Epithelial cell of proximal tubule (primary cell): ENCODE data around the gene CSTF1. TPM values are rescaled to one million over a fixed set of nuclear protein-coding genes. Genes with fewer than 3 reads are reported as not detected.

Experiments used
- DNase-seq: peaks from one replicate; pipeline ENCODE4 v3.0.0-alpha.2; 2011; ENCODE audit warnings: low read depth
- H3K4me3 ChIP-seq: 2 replicates; pipeline ENCODE4 v1.5.1; 2011; ENCODE audit warnings: low read depth, mild to moderate bottlenecking, low read length
- CTCF ChIP-seq: conservative IDR thresholded peaks from 2 replicates; pipeline ENCODE4 v1.5.1; 2012; ENCODE audit warnings: low read depth, mild to moderate bottlenecking, low read length
- total RNA-seq: library from RNA; depleted of rRNA; stranded (reverse); fragments of >200 nt; gene quantifications from 2 replicates; pipeline ENCODE4 v1.2.3, GENCODE V29; 2015

CSTF1 gene
- total RNA-seq = 21.6 and 39.4 TPM in 2 replicates

- DNase-seq = peak; percentile 96
- peak within 1 kb of the TSS; percentile 99 for H3K4me3 ChIP-seq
- TF ChIP-seq CTCF = no peak
Observed at GRCh38 chr20:56392132-56392880, at the start of gene CSTF1, which contains the start of gene AURKA. Gene CSTF1, plus strand, starts transcription at chr20:56392645. Its CDS starts 2,908 bp downstream, at chr20:56395553. Gene AURKA, minus strand, starts transcription at chr20:56392215. Its CDS starts 4,018 bp downstream, at chr20:56388197.

GRCh38 chr20:56342783-56343182, 49.7 kb upstream of the CSTF1 start:
- no peak for TF ChIP-seq CTCF
- no peak overlapping the region for H3K4me3 ChIP-seq
- no peak for DNase-seq

- DNase-seq = no peak
- H3K4me3 ChIP-seq = peak overlapping the region; percentile 30
Observed at GRCh38 chr20:56343861-56344381, 48.5 kb upstream of the CSTF1 start.

GRCh38 chr20:56345911-56346310, 46.5 kb upstream of the CSTF1 start:
- DNase-seq = no peak
- no peak for TF ChIP-seq CTCF
- H3K4me3 ChIP-seq = no peak overlapping the region

More at GRCh38 chr20:56343861-56344381, 48.5 kb upstream of the CSTF1 start:
- peak; percentile 79 for TF ChIP-seq CTCF

- TF ChIP-seq CTCF = no peak
- no peak for DNase-seq
- no peak overlapping the region for H3K4me3 ChIP-seq
Observed at GRCh38 chr20:56347628-56348304, 44.7 kb upstream of the CSTF1 start.

GRCh38 chr20:56348305-56348693, 44.1 kb upstream of the CSTF1 start:
- H3K4me3 ChIP-seq = no peak overlapping the region
- no peak for DNase-seq
- no peak for TF ChIP-seq CTCF
